NCI-H2227 (cell line): ENCODE results near the gene AGPAT2.

Source experiments
- DNase-seq: peaks from one replicate; lab custom pipeline; 2025; ENCODE audit not compliant: unreplicated experiment; lab: John Stamatoyannopoulos, UW

AGPAT2 gene

DNA sequence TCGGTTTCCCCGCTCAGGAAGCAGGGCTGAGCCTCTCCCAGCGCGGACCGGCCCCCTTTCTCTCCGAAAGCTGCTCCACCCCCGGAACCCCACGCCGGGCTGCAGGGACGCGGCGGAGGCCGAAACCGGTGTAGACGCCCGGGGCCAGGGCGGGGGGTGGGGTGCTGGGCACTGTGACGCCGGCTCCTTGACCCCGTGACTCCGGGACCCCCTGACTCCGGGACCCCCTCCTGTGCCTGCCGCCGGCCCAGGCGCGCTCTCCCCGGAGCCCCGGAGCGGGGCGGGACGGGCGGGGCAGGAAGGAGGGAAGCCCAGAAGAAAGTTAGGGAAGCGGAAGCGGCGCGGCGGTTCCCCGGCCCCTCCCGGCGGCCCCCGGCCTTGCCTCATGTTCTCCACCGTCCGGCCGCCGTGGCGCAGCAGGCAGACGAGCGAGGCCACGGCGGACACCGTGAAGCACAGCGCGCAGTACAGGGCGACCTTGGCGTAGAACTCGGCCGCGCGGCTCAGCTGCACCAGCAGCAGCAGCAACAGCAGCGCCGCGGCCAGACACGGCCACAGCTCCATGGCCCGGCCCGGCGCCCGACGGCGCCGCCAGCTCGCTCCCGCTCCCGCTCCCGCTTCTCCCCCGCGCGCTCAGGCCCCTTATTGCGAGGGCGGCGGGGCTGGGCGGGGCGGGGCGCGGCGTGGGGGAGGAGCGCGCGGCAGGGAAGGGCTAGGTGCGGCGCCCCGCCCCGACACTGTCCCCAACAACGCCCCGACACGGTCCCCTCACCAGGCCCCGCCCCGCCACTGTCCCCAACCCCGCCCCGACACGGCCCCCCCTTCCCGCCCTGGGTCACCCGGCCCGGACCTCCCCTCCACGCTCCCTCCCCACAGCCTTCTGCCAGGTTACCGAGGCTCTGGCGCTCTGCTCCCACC is at the start of gene AGPAT2:
AGPAT2 (minus strand) TSS at position 664 of the 918 bp plus-strand sequence; CDS start at position 564, 100 bp downstream.
- DNase-seq: peak; percentile 69

DNA sequence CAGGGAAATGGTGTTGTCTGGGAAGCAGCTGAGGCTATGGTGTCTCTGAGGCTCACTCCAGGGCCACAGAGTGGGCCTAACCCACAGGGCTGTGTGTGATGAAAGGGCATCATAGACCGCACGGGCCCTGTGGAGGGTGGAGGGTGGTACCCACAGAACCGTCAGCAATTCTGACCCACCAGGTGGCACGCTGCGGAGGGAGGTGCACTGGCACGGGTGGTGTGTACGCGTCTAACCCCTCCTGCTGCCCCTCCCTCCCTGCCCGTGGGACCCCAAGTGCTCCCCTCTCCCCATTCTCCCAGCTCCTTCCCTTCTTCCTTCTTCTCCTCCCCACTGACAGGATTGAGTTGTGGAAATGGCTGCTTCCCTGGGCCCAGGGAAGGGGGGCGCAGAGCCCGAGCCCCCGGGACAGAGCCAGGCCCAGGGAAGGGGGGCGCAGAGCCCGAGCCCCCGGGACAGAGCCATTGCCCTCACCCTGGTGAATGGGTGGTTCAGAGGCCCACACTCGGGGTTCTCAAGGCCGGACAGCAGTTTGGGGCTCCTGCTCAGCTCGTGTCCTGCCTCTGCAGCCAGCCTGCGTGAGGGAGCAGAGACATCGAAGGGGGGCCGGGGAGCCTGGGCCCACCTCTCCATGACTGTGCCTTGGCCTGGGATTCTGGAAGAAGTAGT is 48.7 kb upstream of the AGPAT2 start:
- DNase-seq: no peak

DNA sequence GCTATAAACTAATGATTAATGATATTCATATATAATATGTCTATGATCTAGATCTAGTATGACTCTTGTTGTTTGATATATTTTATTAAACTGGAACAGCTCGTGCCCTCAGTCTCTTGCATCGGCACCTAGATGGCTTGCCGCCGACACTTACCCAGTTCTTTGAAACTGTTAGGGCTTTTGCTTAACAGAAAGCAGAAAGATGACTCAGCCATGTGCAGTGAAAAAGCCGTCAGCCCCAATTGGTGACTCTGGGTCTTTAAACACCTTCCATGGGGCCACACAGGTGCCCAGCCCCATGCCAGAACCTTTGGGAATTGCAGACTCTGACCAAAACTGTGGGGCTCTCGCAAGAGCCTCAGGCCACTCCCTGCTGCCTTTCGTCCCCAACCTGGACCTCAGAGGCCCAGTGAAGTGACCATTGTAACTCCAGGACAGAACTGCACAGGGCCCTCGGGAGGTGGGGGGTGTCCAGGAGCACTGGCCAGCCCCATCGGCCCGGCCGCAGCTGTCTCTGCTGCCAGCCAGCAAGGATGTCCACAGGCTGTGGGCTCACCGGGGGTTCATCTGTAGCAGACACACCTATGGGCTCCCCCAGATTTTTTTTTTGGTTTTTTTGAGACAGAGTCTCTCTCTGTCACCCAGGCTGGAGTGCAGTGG is 47.7 kb upstream of the AGPAT2 start:
- DNase-seq: no peak

DNA sequence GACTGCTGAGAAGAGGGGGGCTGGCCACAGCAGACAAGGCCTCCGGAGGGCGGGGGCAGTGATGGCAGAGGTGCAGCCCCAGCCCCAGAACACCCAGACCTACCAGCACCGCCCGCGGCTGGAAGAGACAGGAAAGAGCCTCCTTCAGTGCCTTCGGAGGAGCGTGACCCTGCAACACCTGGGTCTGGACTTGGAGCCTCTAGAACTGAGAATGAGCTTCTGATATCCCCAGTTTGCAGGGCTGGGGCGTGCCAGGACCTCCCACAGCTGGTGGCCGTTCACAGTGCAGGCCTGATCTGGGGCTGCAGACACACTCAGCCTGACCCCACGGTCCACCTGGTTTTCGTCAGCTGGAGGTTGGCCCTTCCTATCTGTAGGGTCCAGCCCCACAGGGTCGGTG is 46.4 kb upstream of the AGPAT2 start:
- DNase-seq: no peak

DNA sequence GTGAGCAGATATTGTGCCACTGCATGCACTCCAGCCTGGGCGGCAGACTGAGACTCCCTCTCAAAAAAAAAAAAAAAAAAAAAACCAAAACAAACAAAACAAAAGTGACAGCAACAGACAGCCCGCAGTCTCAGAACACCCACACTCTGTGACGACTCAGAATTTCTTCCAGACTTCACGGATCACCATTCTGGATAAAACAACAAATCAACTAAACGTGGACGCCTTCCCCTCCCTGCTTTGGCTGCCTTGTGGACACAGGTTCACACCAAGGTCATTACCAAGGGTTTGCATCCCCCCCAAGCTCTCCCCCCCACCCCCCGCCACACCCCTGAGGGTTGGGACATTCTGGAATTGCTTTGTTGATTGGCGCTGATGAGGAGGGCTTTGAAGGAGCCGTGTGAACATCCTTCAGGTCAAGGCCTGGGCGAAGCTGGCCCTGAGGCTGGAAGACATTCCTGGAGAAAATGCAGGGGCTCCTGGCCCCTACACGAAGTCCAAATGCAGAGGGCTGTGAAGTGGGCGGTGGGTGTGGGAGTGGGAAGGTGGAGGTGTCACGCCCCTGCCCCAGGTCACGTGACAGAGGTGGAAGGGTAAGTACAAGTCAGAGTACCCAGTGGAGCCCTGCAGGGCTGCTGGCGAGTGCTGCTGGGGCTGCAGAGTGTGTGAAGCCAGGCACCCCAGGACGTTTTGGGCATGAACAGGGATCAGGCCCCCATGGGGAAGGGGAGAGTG is 45.4 kb upstream of the AGPAT2 start:
- no peak for DNase-seq

DNA sequence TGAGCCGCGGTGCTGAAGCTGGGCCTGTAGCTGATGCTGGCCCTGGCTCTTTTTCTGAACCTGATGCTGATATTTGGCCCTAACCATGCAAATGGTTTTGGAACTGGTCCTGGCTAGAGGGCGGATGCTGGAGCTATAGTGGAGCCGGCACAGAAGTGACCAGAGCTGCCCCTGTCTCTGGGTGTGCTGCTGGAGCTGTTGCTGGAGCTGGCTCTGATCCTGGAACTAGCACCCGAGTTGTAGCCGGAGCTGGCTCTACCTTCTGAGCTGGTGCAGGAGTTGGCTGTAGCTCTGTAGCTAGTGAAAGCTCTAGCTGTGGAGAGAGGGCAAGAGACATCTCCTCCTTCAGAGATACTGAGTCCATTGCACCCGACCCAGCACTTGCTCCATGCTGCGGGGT is 42.7 kb upstream of the AGPAT2 start:
- no peak for DNase-seq

DNA sequence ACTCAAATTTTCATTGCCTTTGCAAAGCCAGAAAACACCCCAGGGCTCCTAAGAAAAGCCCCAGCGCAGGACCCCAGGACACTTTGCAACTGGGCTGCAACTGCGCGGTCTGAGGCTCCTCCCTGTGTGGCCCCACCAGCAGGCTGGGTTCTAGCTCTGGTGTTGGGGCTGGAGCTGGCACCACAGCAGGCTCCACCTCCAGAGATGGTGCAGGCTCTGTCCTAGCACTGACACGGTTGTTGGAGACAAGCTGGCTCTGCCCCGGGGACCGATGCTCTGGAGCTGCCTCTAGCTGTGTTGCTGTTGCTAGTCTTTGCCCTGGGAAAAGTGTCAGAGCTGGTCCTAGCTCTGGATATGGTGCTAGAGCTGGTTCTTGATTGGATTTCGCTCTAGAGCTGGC is 41.9 kb upstream of the AGPAT2 start:
- no peak for DNase-seq

DNA sequence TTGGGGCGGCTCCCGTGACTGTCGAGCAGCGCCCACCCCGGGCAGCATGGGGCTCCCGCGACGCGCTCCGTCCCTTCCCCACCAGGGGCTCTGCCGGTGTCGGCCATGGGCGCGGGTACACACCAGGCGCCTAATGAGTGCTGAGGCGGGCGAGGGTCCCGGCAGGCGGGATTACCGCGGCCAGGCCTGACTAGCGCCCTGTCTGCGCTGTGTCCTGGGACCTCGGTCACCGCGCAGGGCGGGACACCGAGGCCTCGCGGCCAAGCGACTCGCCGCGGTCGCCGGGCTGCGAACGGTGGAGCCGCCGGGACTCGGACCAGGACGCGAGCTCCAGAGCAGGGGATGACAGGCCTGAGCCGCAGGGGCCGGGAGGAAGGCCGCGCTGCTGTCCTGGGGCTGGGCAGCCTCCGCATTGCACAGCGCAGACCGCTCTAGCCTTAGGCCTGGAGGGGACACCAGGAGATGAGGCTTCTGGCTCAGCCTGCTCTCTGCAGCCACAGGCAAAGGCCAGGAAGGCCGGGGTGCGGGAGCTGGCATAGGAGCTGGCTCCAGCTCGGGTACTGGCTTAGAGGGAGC is 41.4 kb upstream of the AGPAT2 start:
- DNase-seq: peak; percentile 11

DNA sequence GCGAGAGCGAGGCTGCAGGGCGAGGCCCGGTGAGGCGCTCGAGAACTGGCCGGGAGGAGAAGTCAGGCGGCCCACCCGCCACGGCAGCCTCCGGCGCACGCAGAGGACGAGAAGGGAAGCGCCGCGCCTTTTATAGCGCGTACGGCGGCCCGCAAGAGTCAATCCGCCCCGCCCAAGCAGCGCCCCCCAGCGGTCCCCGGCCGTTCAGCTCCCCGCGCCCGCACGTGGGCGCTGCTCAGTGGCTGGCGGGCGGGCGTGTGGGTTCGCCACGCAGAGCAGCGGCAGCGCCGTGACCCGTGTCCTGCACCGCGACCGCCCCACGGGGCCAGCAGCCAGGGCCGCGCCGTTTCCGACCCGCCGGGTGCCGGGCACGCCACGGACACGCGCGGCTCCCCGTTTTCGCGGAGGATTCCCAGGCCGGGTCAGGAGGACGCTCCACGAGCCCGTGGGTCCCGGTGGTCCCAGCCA is 40.9 kb upstream of the AGPAT2 start:
- peak; percentile 91 for DNase-seq

DNA sequence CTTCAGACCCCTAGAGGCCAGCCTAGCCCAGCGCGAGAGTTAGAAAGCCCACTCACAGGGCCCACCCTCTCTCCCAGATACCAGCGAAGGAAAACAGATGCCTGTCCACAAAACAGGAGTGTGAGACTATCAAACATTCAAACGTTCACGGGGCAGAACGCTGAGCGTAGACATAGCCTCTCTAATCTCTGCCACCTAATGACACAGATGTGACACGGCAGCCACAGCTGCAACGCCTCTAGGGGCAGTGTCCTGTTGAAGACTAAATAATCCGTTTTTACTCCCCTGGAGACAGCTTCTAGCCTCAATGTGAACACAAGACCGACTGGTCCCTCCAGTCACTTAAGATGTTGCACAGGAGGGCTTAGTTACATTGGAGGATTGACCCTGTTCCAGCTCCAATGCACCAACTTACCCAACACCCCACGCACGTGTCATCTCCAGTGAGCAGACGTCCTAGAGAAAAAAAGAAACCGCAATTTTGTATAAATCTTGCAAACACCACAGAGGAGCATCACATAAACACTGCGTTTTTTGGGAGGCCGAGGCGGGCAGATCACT is 39.5 kb upstream of the AGPAT2 start:
- no peak for DNase-seq

DNA sequence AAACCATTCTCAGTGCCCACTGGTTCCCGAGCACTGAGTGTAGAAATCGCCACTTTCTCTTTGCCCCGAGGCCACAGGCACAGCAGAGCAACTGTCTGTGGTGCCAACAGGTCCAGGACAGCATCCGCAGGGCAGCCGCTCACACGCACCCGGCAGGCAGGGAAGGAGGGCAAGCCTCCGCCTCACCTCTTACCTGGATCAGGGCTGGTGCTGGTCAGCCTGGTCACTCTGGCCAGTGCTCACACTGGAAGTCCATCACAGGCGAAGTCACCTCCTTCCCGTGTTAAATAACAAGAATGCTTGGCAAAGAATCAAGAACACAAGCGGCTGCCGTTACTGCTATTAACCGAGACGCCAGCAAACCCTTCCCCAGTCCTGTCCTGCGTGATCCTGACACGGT is 38.9 kb upstream of the AGPAT2 start:
- no peak for DNase-seq

DNA sequence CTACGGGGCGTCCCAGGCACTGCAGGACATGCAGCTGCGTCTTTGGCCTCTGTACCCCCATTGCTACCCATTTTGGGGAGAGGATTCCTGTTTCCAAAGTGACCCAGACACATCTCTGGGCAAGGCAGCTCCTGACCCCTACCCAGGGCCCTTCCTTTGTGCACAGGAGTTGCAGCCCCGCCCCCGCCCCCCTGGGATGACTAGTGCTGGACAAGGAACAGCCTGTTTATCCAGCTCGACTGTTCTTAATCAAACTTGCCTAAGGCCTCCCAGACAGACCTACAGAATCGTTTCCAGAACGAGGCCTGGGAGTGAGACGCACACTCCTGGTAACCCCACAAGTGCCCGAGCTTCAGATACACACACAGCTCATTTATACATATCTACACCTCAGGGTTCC is 38.4 kb upstream of the AGPAT2 start:
- no peak for DNase-seq

DNA sequence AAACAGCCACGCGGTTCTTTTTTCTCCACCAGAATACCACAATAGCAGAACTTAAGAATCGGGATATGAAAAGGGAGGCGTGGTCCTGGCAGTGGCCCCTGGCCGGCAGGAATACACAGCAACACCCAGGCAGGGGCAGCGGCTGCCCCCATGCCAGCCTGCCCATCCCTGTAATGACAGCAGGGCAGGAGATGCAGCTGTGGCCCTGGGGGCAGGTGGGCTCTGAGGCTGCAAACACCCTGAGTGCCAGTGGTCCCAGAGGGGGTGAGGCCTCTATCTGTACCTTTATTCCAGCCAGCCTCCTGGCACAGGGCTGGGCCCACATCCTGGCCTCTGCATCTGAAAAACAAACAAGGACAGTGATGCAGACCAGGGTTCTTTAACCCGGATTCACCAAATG is 37.5 kb upstream of the AGPAT2 start:
- no peak for DNase-seq

DNA sequence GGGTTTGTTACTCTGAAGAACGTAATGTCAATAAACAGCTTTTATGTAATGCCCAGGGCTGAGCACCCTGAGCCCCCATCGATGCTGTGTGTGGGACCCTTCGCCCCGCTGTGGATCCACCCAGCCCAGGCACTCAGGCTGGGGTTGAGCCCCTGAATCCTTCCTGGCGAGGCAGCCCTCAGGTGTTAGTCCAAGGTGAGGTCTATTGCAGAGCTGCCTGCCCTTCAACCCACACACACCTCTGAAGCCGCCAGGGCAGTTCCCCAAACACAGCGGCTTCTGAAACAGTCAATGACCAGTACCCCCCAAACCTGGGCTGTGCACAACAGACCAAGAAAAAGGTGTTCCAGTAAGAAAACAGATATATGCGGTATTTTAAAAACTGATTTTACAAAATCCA is 36.7 kb upstream of the AGPAT2 start:
- no peak for DNase-seq

DNA sequence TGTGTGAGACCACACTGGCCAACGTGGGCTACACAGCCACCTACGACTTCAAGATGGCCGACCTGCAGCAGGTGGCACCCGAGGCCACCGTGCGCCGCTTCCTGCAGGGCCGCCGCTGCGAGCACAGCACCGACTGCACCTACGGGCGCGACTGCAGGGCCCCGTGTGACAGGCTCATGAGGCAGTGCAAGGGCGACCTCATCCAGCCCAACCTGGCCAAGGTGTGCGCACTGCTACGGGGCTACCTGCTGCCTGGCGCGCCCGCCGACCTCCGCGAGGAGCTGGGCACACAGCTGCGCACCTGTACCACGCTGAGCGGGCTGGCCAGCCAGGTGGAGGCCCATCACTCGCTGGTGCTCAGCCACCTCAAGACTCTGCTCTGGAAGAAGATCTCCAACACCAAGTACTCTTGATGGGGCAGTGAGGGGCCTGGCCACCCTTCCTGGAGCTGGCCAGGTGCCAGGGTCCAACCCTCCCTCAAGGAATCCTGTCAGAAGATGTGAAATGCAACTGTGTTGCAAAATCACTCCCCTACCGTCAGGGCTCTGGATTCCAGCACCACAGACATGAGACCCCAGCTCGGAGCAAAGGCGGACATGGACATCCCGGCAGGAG is 36.2 kb upstream of the AGPAT2 start:
- DNase-seq: no peak

DNA sequence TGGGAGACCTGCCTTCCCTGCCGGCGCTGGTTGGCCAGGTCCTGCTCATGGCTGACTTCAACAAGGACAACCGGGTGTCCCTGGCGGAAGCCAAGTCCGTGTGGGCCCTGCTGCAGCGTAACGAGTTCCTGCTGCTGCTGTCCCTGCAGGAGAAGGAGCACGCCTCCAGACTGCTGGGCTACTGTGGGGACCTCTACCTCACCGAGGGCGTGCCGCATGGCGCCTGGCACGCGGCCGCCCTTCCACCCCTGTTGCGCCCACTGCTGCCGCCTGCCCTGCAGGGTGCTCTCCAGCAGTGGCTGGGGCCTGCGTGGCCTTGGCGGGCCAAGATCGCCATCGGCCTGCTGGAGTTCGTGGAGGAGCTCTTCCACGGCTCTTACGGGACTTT is 35.7 kb upstream of the AGPAT2 start:
- DNase-seq: no peak

DNA sequence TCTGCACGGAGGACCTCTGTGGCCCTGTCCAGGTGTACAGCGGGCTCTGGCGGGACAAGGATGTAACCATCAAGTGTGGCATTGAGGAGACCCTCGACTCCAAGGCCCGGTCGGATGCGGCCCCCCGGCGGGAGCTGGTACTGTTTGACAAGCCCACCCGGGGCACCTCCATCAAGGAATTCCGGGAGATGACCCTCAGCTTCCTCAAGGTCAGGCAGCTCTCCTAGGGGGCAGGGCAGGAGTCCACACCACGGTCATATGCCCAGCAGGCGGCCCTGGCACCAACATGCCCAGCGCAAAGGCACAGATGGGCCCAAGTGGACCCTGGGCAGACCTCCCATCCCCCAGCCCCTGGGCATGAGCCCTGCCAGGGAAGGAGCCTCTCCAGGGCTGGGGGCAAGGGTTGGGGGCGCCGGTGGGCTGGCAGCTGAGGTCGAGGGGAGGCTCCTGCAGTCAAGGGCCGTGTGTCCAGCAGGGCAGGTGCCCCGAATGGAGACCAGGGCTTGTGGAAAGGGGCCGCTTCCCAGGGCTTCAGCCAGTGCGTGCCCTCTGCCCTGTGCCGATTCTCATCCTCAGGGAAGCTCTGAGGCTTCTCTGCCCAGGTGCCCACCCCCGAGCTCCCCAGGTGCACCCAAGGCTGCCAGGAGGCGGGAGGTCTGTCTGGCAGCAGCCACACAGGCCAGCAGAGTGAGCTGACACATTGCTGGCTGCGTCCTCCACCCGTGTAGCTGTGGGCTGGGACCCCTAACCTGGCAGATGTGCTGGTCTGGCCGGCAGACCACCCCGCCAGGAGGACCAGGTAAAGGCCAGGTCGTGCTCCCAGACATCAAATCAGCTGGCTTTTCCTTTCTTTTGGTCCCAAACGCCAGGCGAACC is 35.1 kb upstream of the AGPAT2 start:
- no peak for DNase-seq

DNA sequence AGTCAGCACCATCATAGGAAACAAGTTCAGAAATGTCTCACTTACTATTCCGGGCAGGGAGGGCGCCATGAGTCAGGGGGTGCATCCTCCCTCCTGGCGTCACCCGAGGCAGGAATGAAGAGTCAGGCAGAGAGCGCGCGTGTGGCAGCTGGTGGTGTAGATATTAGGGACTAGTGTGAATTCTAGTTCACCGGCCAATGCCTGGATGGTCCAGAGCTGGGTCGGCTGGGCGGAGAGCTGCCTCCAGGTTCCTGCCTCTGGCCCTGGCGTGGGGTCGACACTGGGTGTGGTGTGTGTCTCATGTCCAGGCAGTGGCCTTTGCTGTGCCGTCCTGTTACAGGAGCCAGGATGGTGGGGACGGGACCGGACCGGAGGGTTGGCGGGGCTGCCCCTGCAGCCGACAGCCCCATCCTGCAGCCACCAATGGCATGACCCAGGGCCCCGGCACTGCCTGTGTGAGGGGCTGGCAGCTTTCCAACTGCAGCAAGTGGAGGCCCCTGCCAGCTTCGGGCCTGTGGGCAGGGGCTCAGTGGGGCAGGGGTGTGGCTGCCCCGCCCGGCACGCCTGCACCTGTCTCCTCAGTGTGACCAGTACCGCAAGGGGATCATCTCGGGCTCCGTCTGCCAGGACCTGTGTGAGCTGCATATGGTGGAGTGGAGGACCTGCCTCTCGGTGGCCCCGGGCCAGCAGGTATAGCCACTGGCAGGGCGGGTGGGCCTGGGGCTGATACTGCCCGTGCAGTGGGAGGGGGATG is 34.3 kb upstream of the AGPAT2 start:
- DNase-seq: no peak
